ENCODE results near the gene MCEE.
"Not testable (repeated sequence)": the region's sequence is repeated elsewhere in the genome, so short reads cannot be mapped to it uniquely, and the experiment has no call there.

The MCEE gene

DNA sequence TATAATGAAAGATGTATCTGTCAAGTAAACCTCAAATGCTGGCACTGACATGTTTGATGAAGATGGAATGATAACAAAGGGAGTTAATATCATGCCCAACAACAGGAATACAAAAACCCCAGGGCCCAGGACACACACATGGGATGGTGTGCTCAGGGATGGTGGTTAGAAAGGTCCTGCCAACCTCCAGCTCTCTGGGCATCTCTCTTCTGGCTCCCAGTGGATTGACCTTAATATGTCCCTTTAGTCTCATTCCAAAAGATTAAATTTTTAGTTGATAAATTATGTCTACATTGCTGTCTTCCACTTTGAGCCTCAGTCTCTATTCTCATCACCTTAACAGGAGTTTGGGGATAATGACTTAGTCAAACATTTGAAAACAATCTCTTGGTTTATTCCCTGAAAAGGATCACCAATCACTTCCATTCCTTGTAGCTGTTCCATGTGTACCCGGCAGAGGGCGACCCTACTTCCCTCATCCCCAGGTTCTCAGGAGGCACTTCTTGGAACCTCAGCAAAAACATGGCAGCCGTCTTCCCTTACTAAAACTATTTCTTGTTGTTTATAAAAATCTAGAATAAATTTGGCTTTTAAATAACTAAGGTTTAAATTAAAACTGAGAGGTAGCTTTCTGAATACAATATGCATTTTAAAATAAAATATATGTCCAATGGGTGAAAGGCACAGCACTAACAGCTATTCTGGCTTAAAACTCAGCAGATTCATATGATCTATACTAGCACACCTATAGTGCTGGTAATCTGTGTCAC is 29.6 kb downstream of the MCEE start:
- H3K4me3 ChIP-seq (ENCODE audit: low read length), result no peak overlapping the region
- TF ChIP-seq, protein P1, sequence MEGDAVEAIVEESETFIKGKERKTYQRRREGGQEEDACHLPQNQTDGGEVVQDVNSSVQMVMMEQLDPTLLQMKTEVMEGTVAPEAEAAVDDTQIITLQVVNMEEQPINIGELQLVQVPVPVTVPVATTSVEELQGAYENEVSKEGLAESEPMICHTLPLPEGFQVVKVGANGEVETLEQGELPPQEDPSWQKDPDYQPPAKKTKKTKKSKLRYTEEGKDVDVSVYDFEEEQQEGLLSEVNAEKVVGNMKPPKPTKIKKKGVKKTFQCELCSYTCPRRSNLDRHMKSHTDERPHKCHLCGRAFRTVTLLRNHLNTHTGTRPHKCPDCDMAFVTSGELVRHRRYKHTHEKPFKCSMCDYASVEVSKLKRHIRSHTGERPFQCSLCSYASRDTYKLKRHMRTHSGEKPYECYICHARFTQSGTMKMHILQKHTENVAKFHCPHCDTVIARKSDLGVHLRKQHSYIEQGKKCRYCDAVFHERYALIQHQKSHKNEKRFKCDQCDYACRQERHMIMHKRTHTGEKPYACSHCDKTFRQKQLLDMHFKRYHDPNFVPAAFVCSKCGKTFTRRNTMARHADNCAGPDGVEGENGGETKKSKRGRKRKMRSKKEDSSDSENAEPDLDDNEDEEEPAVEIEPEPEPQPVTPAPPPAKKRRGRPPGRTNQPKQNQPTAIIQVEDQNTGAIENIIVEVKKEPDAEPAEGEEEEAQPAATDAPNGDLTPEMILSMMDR (IDR thresholded peaks at IDR 0.05; ENCODE audit: insufficient read depth, low read depth, low read length, missing control alignments), result peak; percentile 93
- peak; percentile 74 for DNase-seq (ENCODE audit: low read depth)

DNA sequence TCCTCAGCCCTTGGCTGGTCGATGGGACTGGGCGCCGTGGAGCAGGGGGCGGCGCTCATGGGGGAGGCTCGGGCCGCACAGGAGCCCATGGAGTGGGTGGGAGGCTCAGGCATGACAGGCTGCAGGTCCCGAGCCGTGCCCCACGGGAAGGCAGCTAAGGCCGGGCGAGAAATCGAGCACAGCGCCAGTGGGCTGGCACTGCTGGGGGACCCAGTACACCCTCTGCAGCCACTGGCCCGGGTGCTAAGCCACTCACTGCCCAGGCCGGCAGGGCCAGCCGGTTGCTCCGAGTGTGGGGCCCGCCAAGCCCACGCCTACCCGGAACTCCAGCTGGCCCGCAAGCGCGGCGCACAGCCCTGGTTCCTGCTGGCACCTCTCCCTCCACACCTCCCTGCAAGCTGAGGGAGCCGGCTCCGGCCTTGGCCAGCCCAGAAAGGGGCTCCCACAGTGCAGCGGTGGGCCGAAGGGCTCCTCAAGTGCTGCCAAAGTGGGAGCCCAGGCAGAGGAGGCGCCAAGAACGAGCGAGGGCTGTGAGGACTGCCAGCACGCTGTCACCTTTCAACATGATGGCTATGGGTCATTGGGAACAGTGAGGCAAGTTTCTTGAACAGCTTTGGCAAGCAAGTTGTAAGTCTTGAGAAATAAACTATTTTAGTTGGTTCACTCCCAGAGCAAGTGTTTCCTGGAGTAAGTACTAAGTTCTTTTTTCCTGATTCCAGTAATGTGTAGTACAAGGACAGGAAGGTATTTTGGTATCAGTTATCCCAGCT is 37.4 kb downstream of the MCEE start:
- DNase-seq (ENCODE audit: low read depth); H3K4me3 ChIP-seq (ENCODE audit: low read length): not testable (repeated sequence)

DNA sequence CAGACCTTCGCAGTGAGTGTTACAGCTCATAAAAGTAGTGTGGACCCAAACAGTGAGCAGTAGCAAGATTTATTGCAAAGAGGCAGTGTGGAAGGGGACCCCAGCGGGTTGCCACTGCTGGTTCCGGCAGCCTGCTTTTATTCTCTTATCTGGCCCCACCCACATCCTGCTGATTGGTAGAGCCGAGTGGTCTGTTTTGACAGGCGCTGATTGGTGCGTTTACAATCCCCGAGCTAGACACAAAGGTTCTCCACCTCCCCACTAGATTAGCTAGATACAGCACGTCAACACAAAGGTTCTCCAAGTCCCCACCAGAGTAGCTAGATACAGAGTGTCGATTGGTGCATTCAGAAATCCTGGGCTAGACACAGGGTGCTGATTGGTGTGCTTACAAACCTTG is 38.2 kb downstream of the MCEE start:
- not testable (repeated sequence) for H3K4me3 ChIP-seq (ENCODE audit: low read length); DNase-seq (ENCODE audit: low read depth)

DNA sequence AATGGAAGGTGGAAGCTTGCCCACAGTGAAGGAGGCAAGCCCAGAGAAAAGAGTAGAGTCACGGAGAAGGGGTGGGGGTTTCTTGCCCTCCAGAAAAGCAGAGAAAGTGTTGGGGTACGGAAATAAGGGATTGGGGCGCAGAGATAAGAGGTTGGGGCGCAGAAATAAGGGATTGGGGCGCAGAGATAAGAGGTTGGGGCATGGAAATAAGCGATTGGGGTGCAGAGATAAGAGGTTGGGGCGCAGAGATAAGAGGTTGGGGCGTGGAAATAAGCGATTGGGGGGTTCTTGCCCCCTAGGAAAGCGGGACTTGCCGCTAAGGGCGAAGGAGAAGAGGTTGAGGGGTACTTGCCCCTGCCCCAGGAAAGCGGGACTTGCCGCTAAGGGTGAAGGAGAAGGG is 40.6 kb downstream of the MCEE start:
- DNase-seq (ENCODE audit: low read depth), result not testable (repeated sequence)

DNA sequence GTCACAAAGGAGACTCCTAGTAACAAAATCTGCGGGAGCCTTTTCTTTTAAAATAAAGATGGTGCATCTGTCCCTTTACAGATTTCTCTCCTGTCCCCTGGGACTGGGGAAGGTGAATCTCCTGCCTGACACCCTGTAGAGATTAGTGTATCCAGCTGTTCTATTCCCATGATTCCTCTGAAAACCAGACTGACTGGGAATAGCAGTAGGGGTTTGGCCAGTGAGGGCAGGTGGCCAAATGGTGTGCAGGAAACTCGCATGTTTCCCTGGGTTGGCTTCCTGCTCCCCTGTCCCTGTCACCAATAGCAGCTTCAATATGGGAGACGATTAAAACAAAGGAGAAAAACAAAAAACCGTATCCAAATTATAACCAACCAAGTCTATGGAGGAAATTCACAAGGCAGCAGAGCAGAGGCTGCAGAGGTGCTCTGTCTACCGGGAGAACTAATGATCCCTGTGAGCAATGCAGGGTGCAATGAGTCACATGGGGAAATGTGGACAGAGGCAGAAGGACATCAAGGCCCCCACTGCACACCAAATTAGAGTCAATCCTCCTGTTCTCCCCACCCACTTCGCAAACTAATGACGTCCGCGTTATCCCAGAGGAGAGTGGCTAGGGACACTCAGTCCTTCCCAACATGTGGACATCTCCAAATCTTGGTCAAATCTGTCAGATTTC is 44.6 kb downstream of the MCEE start:
- DNase-seq (ENCODE audit: low read depth), result not testable (repeated sequence)

More for the DNA sequence above, 40.6 kb downstream of the MCEE start:
- not testable (repeated sequence) for H3K4me3 ChIP-seq (ENCODE audit: low read length)

DNA sequence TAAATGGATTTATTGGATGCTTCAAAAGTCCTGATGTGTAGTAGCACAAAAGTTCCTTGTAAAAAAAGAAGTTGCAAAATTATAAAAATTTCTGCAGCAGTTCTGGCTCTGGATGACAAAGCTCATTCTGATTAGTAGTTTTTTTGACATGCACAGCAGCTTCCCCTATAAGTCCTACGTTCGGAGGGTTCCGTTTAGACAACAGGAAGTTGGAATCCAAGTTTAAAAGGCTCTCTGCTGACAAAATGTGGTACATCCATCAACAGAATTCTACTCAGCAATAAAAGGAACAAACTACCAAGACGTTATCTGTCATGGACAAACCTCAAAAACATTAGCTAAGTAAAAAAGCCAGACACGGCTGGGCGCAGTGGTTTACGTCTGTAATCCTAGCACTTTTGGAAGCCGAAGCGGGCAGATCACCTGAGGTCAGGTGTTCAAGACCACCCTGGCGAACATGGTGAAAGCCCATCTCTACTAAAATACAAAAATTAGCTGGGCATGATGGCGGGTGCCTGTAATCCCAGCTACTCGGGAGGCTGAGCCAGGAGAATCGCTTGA is 46.2 kb downstream of the MCEE start:
- DNase-seq (ENCODE audit: low read depth); H3K4me3 ChIP-seq (ENCODE audit: low read length): not testable (repeated sequence)

More for the DNA sequence above, 44.6 kb downstream of the MCEE start:
- H3K4me3 ChIP-seq (ENCODE audit: low read length), result not testable (repeated sequence)

DNA sequence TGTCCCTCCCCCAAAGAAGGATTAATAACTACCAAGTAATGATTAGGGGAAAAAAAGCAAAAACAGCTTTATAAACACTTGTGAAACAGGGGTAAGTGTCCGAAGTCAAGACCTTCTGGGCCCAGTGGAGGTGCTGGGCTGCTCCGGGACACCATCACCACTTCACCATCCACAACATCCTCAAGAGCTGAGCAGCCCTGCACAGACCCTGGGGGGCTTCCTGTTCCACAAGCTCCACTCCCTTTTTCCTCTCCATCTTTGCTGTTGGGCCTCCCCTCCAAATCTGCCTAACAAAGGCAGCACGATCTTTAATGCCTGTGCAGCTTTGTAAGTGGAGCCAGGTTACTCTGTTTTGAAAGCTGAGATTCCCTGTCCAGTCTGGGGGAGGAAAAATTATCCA is 46.7 kb downstream of the MCEE start:
- DNase-seq (ENCODE audit: low read depth); H3K4me3 ChIP-seq (ENCODE audit: low read length): not testable (repeated sequence)

DNA sequence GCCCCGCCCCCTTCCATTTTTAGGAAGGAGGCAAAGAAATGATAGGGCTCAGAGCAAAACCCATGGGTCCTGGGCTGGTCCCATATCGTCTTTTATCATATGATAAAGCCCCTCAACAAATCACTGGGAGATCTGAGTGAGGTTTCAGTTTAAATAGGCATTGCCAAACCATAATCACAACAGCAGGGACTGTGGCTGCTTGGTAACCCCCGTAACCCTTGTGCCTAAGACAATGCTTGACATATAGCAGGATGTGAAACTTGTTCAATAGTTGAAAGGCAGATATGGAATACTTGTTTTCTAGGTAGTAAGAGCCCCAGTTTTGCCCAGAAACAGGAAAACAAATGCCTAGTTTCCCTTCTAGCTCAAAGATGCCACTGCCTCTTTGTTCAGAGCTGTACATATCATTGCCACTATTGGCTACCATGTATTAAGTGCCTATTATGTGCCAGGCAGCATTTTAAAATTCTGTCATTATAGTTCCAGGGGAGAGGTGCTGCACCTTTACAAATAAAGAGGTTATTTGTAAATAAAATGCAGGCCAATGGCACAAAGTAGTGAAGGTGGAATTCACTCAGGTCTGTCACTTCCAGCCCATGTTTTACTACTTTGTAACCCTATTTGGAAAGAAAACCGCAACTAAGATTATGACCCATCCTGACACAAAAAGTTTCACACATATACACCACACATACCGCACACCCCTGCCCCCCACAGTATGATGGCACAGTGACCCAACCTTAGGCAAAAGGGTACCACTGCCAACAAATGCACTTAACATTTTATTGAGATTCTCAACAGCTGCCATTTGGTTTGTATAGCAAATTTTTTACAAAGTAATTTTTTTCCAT is 47.4 kb downstream of the MCEE start:
- TF ChIP-seq, protein P1 (IDR thresholded peaks at IDR 0.05; ENCODE audit: insufficient read depth, low read depth, low read length, missing control alignments), result no peak
- H3K4me3 ChIP-seq (ENCODE audit: low read length), result no peak overlapping the region
- DNase-seq (ENCODE audit: low read depth), result no peak

DNA sequence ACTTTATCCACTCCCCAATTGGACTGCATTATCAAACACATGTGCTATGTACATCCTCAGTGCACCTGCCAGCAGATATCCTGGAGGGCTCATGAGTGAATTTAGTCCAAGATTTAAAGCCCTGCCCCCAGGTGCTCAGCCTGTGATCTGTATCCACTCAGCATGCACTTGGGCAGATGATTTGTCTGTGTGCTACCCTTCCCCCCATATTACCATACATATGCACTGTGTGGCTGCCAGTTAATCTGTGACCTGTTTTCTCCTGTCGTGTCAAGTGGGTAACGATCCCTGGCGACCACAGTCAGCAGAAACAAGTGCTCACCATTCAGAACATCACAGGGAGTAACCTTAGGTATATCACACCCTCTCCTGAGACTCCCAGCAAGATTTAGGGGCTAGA is 51.4 kb downstream of the MCEE start:
- no peak for DNase-seq (ENCODE audit: low read depth)
- no peak overlapping the region for H3K4me3 ChIP-seq (ENCODE audit: low read length)
- TF ChIP-seq, protein P1 (IDR thresholded peaks at IDR 0.05; ENCODE audit: insufficient read depth, low read depth, low read length, missing control alignments), result no peak

Measured in epithelial cell of esophagus (primary cell).